Erythroblast (primary cell): ENCODE data around the gene EEF1AKMT3.
"Not testable (repeated sequence)": the region's sequence is repeated elsewhere in the genome, so short reads cannot be mapped to it uniquely, and the experiment has no call there.

Source experiments
- DNase-seq, 2 experiments: peaks; one replicate each; lab custom pipeline; 2025; lab: John Stamatoyannopoulos, UW
- GATA1 ChIP-seq: IDR thresholded peaks from 2 replicates; pipeline ENCODE4 v1.6.1; 2011; ENCODE audit warnings: low read depth, mild to moderate bottlenecking, control low read depth, low read length, moderate library complexity
- POLR2A ChIP-seq: IDR thresholded peaks from 2 replicates; pipeline ENCODE4 v1.6.1; 2011; ENCODE audit warnings: mild to moderate bottlenecking, low read length

The EEF1AKMT3 gene

GRCh38 chr12:57771873-57772428, 463 bp upstream of the EEF1AKMT3 start, which contains the start of gene METTL1:
Gene METTL1, minus strand, starts transcription at chr12:57772105. Its CDS starts 22 bp downstream, at chr12:57772083.
- DNase-seq, result peak; percentile 96 to 98
- TF ChIP-seq POLR2A (peak; percentile 85), GATA1 (no peak)

GRCh38 chr12:57774634-57775033, 2.2 kb downstream of the EEF1AKMT3 start:
- DNase-seq, result not testable (repeated sequence)

GRCh38 chr12:57775044-57775443, 2.6 kb downstream of the EEF1AKMT3 start:
- no peak for DNase-seq
- TF ChIP-seq POLR2A, result no peak
- TF ChIP-seq GATA1, result no peak

- TF ChIP-seq POLR2A, result no peak
- no peak for TF ChIP-seq GATA1
- DNase-seq, result peak; percentile 12 to 19
Observed at GRCh38 chr12:57775563-57776246, 3.3 kb downstream of the EEF1AKMT3 start.

GRCh38 chr12:57776247-57776587, 3.8 kb downstream of the EEF1AKMT3 start:
- TF ChIP-seq GATA1, result no peak
- TF ChIP-seq POLR2A, result no peak
- DNase-seq, result no peak

GRCh38 chr12:57777367-57777766, 5.0 kb downstream of the EEF1AKMT3 start:
- no peak for DNase-seq
- TF ChIP-seq POLR2A (no peak), GATA1 (no peak)

- no peak for DNase-seq
- TF ChIP-seq POLR2A (no peak), GATA1 (no peak)
Observed at GRCh38 chr12:57777911-57778310, 5.5 kb downstream of the EEF1AKMT3 start.

- peak in 1 of 2 experiments; percentile 16 for DNase-seq
- no peak for TF ChIP-seq POLR2A
- TF ChIP-seq GATA1, result no peak
Observed at GRCh38 chr12:57779736-57780135, 7.3 kb downstream of the EEF1AKMT3 start.

- DNase-seq, result no peak
- TF ChIP-seq POLR2A (no peak), GATA1 (no peak)
Observed at GRCh38 chr12:57780284-57780897, 8.0 kb downstream of the EEF1AKMT3 start.

GRCh38 chr12:57781244-57781643, 8.8 kb downstream of the EEF1AKMT3 start:
- TF ChIP-seq GATA1, result no peak
- TF ChIP-seq POLR2A, result no peak
- DNase-seq, result no peak

GRCh38 chr12:57781801-57782200, 9.4 kb downstream of the EEF1AKMT3 start:
- DNase-seq, result no peak
- TF ChIP-seq GATA1 (no peak), POLR2A (no peak)

- no peak for DNase-seq
- TF ChIP-seq POLR2A (no peak), GATA1 (no peak)
Observed at GRCh38 chr12:57782243-57782607, 9.8 kb downstream of the EEF1AKMT3 start.

GRCh38 chr12:57782608-57783465, 10.4 kb downstream of the EEF1AKMT3 start, which contains the start of gene TSFM:
Gene TSFM, plus strand, starts transcription at chr12:57782787. Its CDS starts 15 bp downstream, at chr12:57782802.
- no peak for TF ChIP-seq GATA1
- peak; percentile 94 for TF ChIP-seq POLR2A
- peak; percentile 98 to 99 for DNase-seq

- no peak for DNase-seq
- TF ChIP-seq GATA1 (no peak), POLR2A (no peak)
Observed at GRCh38 chr12:57783466-57783801, 11.0 kb downstream of the EEF1AKMT3 start.
